Measurements from ENCODE around the gene MS4A10. TPM values are rescaled to one million over a fixed set of nuclear protein-coding genes. Genes with fewer than 3 reads are reported as not detected.

The MS4A10 gene
- total RNA-seq, 1 donor from 2014 or later: not detected

DNA sequence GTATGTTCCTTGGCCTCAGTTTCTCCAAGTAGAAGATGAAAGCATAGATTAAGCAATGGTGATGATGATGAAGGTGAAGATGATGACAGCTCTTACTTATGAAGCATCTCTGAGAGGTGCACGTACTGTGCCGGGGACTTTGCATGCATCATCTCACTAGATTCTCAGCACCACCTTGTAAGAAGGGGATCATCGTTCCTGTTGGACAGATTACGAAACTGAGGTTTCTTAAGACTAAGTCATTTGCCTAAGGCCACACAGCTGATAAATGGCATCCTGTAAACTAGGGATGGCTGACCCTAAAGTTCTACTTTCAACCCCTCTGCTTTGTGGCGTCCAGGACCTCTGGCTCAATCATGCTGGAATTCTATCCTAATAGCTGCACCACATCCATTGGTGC, 19.8 kb upstream of the MS4A10 start:
- intact Hi-C loops (cut with micrococcal nuclease): no loop called here

GRCh38 chr11:60766547-60766946, 18.6 kb upstream of the MS4A10 start:
- intact Hi-C loops (cut with micrococcal nuclease): no loop called here

DNA sequence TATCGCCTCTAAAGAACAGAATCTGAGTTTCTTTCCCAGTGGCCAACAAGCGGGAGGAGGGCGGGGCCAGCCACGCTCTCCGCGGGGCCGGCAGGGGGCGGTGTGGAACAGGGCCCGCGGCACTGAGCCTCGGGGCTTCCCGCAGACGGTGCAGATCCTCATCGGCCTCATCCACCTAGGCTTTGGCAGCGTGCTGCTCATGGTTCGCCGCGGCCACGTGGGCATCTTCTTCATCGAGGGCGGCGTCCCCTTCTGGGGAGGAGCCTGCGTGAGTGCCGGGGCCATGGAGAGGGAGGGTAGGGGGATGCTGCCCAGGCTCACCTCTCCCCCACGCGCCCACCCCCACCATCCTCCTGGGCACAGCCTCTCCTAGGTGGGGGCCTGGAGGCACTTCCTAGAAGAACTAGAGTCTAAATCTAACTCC, 17.7 kb upstream of the MS4A10 start:
- intact Hi-C loops (cut with micrococcal nuclease): no loop called here

GRCh38 chr11:60768202-60768601, 16.9 kb upstream of the MS4A10 start:
- intact Hi-C loops (cut with micrococcal nuclease): no loop called here

DNA sequence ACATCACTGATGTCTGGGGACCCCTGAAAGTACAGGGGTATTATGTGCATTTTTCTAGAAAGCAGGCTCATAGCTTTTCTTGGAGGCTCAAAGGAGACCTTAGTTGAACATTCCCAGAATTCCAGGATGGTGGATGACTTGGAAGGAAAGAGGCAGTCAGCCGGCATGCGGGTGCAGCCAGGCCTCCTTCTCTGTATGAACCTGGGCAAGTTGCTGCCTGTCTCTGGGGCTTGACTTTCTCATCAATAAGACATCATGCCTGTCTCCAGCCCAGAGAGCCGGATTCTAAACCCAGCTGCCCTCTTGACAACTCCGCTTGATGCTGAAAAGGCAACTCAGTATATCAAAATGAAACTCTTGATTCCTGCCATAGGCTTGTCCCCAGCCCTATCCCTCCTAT, 15.9 kb upstream of the MS4A10 start:
- intact Hi-C loops (cut with micrococcal nuclease): no loop called here

DNA sequence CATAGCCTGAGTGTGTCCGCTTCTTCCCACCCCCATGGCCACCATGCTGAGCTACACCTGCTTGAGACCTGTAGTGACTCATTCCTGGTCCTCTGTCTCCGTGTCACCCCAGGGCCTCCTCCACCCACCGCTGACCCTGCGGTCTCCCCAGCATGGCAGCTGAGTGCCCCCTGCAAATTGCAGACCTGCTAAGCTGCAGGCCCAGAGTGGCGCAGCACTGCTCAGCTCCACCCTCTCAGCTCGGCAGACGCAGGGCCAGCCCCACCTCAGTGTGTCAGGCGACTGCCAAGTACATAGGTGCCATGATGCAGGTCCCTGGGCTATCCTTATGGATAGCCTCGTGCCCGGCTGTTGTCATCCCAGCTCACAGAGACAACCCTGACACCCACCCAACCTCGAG, 15.3 kb upstream of the MS4A10 start:
- intact Hi-C loops (cut with micrococcal nuclease): loop anchor here (10.0 kb wide), 1 partner anchor 355 kb away; no protein-coding TSS in a partner anchor

- intact Hi-C loops (cut with micrococcal nuclease): loop anchor here (10.0 kb wide), 1 partner anchor 354 kb away; no protein-coding TSS in a partner anchor
Observed at GRCh38 chr11:60771146-60771545, 14.0 kb upstream of the MS4A10 start.

- intact Hi-C loops (cut with micrococcal nuclease): loop anchor here (10.0 kb wide), 1 partner anchor 353 kb away; no protein-coding TSS in a partner anchor
Observed at GRCh38 chr11:60771879-60772525, 13.1 kb upstream of the MS4A10 start.

GRCh38 chr11:60772666-60773065, 12.5 kb upstream of the MS4A10 start:
- intact Hi-C loops (cut with micrococcal nuclease): loop anchor here (10.0 kb wide), 1 partner anchor 352 kb away; no protein-coding TSS in a partner anchor

DNA sequence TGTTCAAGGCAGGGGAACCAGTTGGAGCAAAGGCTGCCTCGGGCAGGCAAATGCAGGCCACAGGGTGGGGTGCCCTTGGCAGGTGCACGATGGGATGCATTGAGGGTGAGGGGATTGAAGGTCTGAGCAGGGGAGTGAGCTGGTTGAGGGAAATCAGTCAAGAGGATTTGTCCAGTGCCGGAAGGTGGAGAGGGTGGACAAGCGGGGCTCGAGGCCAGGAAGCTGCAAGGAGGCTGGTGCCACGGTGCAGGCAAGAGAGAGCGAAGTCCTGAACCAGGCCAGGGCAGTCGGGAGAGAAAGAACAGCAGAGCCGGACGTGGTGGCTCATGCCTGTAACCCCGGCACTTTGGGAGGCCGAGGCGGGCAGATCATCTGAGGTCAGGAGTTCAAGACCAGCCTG, 10.4 kb upstream of the MS4A10 start:
- intact Hi-C loops (cut with micrococcal nuclease): loop anchor here (1.0 to 10.0 kb wide), 4 partner anchors 56 to 350 kb away; no protein-coding TSS in a partner anchor

DNA sequence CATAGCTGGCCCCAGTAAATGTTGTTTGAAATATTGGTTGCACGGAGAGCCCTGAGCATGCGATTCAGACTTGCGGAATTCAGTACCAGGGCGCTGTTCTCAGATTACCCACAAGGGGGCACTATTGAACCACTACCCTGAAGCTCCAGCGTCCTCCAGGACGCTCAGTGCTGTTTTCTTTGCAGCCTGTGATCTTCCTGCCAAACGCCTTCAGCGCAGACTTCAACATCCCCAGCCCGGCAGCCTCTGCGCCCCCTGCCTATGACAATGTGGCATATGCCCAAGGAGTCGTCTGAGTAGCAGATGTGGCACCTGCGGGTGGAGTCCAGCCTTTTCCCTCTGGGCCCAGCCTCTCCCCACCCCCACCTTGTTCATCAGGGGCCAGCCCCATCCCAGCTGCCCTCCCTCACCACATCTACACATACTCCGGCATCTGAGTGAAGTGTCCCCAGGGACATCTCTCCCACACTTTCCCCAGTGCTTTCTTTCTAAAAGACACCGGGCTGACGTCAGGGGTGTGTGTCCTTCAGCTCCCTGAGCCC, 9.6 kb upstream of the MS4A10 start:
- intact Hi-C loops (cut with micrococcal nuclease): loop anchor here (1.0 to 10.0 kb wide), 4 partner anchors 55 to 349 kb away; no protein-coding TSS in a partner anchor

- intact Hi-C loops (cut with micrococcal nuclease): loop anchor here (10.0 kb wide), 1 partner anchor 349 kb away; no protein-coding TSS in a partner anchor
Observed at GRCh38 chr11:60776167-60776566, 9.0 kb upstream of the MS4A10 start.

- intact Hi-C loops (cut with micrococcal nuclease): loop anchor here (10.0 kb wide), 1 partner anchor 348 kb away; no protein-coding TSS in a partner anchor
Observed at GRCh38 chr11:60777106-60777505, 8.0 kb upstream of the MS4A10 start.

DNA sequence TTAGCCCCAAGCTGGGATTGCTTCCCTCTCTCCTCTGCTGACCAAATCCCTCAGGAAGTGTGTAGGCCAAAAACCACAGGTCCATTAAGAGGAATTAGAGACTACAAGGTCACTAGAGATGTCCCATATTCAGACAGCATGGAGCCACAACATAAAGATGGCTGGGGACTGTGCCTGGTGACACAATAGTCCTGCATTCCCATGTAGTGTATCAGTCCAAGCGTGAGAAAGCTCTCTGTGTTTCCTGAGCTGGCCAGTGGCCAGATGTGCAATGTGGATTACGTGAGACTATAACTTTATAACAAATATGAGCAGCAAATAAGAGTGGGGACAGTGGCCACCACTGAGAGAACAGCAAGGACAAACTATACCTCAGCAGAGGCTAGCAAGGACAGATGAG, 7.6 kb upstream of the MS4A10 start:
- intact Hi-C loops (cut with micrococcal nuclease): loop anchor here (10.0 kb wide), 1 partner anchor 347 kb away; no protein-coding TSS in a partner anchor

DNA sequence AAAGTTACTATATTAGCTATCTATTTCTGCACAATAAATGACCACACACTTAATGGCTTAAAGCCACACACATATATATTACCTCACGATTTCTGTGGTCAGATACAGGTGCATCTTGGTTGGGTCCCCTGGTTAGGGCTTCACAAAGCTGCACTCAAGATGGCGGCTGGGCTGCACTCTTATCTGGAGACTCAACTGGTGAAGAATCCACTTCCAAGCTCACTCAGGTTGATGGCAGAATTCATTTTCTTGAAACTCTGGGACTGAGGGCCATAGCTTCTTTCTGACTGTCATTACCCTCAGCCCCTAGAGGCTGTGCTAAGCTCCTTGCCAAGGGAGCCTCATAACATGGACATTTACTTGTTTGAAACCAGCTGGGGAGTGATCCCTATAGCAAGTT, 5.1 kb upstream of the MS4A10 start:
- intact Hi-C loops (cut with micrococcal nuclease): no loop called here

- intact Hi-C loops (cut with micrococcal nuclease): no loop called here
Observed at GRCh38 chr11:60780774-60781173, 4.4 kb upstream of the MS4A10 start.

DNA sequence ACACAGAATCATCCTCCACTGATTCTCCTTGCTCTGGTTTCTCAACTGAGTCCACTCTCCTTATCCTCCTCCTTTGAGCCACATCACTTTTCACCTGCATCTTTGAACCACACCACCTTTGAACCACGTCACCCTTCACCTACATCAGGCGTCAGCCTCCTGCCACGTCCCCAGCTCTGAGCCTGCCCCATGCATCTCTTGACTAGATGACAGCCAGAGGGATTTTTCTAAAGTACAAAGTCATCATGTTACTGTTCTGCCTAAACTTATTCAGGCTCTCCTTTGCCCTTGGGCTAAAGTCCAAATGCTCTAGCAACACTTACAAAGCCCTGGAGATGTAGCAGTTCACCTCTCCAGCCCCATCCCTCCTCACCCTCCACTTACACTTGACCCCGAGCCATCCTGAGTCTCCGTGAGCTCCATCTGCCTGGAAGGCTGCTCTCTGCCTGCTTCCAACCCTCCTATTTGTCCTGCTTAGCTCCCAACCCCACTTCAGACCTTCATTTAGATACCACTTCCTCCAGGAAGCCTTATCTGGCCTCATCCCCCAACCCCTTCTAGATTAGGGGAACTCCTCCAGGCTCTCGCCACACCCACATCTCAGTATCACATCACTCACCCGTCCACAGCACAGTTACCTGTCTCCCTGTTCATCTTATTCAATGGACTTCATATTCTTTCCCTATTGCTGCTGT, 3.7 kb upstream of the MS4A10 start:
- intact Hi-C loops (cut with micrococcal nuclease): no loop called here

GRCh38 chr11:60781981-60782316, 3.2 kb upstream of the MS4A10 start:
- intact Hi-C loops (cut with micrococcal nuclease): no loop called here

GRCh38 chr11:60782393-60783140, 2.6 kb upstream of the MS4A10 start:
- intact Hi-C loops (cut with micrococcal nuclease): no loop called here

DNA sequence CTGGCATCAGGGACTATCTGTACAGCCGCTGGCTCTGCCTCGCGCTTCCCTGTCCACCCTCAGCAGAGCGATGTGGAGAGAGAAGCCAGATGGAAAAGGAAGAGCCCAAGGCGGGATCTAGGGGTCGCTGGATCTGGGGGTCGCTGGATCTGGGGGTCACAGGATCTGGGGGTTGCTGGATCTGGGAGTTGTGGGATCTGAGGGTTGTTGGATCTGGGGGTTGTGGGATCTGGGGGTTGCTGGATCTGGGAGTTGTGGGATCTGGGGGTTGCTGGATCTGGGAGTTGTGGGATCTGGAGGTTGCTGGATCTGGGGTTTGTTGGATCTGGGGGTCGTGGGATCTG, 2.0 kb upstream of the MS4A10 start:
- intact Hi-C loops (cut with micrococcal nuclease): no loop called here

DNA sequence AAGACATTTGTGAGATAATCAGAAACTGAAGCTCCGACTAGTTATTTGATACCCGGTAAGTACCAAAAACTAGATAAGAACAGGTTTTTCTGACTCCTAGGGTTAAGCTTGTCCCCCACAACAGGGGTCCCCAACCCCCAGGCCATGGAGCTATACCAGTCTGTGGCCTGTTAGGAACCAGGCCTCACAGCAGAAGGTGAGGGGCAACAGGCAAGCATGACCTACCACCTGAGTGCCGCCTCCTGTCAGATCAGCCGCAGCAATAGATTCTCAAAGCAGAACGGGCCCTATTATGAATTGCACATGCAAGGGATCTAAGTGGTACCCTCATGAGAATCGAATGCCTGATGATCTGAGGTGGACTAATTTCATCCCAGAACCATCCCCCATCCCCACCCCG, 1.2 kb upstream of the MS4A10 start:
- intact Hi-C loops (cut with micrococcal nuclease): no loop called here

Data from T-helper 2 cell treated with Interferon-gamma antibody and Interleukin-4, amounts not matched to agents 100 ng/mL and 5 ng/mL, for 36 hours (primary cell).